Natural killer cell treated with Interleukin-12 subunit alpha and Interleukin-12 subunit beta and Interleukin-15 and Interleukin-18, amount 100 ng/mL, for 72 hours (primary cell): ENCODE measurements around the gene THAP5. TPM values are rescaled to one million over a fixed set of nuclear protein-coding genes. Genes with fewer than 3 reads are reported as not detected.

ENCODE experiments used
- total RNA-seq, 2 donors: library from RNA; stranded (reverse); gene quantifications; one replicate each; pipeline ENCODE4 v1.2.3, GENCODE V29; 2022

Gene THAP5
- total RNA-seq, 2 donors from 2014 or later = 22.8 to 23.5 TPM

Other genes starting within 250 kb of the THAP5 start
- gene NRCAM, start 113.3 kb downstream of the THAP5 start, total RNA-seq = not detected
- 10 to 100 TPM; 16.3 to 23.6 TPM for gene PNPLA8, start 43.6 kb downstream of the THAP5 start, total RNA-seq
- gene DNAJB9, start 168 bp upstream of the THAP5 start, total RNA-seq = 10 to 100 TPM; 13.9 to 41.2 TPM